Vein endothelial cell (primary cell): ENCODE measurements around the gene PCDHA6. TPM values are rescaled to one million over a fixed set of nuclear protein-coding genes. Genes with fewer than 3 reads are reported as not detected.

Experiments used
- total RNA-seq: library from RNA; depleted of rRNA; stranded (reverse); fragments of >200 nt; gene quantifications from 2 replicates; pipeline ENCODE4 v1.2.3, GENCODE V29; 2012

Gene PCDHA6
- total RNA-seq, 1 donor = 0.19 TPM

DNA sequence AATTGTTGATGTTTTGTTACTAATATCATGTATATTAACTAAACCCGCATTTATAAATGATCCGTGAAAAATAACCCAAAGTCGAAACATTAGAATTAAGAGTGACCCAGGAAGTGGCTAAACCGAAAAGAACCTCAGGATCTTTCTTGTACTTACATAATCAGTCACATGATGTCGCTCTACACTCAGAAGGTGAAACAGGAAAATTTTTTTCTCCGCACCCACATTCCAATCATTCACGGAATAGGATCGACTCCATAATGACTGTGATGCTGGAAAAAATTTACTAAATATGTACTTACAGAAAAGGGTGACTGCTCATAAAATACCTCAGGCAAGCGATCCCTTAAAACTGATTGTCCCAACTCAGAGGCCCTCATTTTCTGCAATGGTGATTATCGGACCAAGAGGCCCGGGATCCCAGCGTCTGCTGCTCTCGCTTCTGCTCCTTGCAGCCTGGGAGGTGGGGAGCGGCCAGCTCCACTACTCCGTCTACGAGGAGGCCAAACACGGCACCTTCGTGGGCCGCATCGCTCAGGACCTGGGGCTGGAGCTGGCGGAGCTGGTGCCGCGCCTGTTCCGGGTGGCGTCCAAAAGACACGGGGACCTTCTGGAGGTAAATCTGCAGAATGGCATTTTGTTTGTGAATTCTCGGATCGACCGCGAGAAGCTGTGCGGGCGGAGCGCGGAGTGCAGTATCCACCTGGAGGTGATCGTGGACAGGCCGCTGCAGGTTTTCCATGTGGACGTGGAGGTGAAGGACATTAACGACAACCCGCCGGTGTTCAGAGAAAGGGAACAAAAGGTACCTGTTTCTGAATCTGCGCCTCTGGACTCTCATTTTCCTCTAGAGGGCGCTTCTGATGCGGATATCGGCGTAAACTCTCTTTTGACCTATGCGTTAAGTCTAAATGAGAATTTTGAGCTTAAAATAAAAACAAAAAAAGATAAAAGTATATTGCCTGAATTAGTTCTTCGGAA, 47.6 kb downstream of the PCDHA6 start, which contains the start of gene PCDHA12:
Gene PCDHA12, plus strand, starts transcription at position 224 of the 981 bp plus-strand sequence. Its CDS starts 165 bp downstream, at position 389.

Other genes starting within 250 kb of the PCDHA6 start
- gene CD14, start 194.8 kb upstream of the PCDHA6 start, total RNA-seq = 0.57 TPM in 1 of 2 replicates, not detected in the other
- 9.8 and 20.6 TPM in 2 replicates for gene TMCO6, start 188.5 kb upstream of the PCDHA6 start, total RNA-seq
- 24.4 and 30.4 TPM in 2 replicates for gene NDUFA2, start 180.3 kb upstream of the PCDHA6 start, total RNA-seq
- 72.5 and 85.6 TPM in 2 replicates for gene IK, start 180.1 kb upstream of the PCDHA6 start, total RNA-seq
- 28.4 and 28.8 TPM in 2 replicates for gene WDR55, start 163.1 kb upstream of the PCDHA6 start, total RNA-seq
- 0.38 TPM in 1 of 2 replicates, not detected in the other for gene DND1, start 154.4 kb upstream of the PCDHA6 start, total RNA-seq
- 48.7 and 60.9 TPM in 2 replicates for gene HARS1, start 136.6 kb upstream of the PCDHA6 start, total RNA-seq
- gene HARS2, start 136.5 kb upstream of the PCDHA6 start, total RNA-seq = 31.7 and 39.1 TPM in 2 replicates
- 25.2 and 32.4 TPM in 2 replicates for gene ZMAT2, start 127.5 kb upstream of the PCDHA6 start, total RNA-seq
- not detected in 2 replicates for gene PCDHA1, start 41.8 kb upstream of the PCDHA6 start, total RNA-seq
- under 0.01 TPM in 1 of 2 replicates, not detected in the other for gene PCDHA2, start 33.1 kb upstream of the PCDHA6 start, total RNA-seq
- under 0.01 and 0.19 TPM in 2 replicates for gene PCDHA3, start 26.9 kb upstream of the PCDHA6 start, total RNA-seq
- 0.10 and 0.33 TPM in 2 replicates for gene PCDHA4, start 20.9 kb upstream of the PCDHA6 start, total RNA-seq
- gene PCDHA5, start 6.3 kb upstream of the PCDHA6 start, total RNA-seq = under 0.01 and 0.10 TPM in 2 replicates
- 0.19 and 0.33 TPM in 2 replicates for gene PCDHA7, start 6.3 kb downstream of the PCDHA6 start, total RNA-seq
- under 0.01 TPM in 1 of 2 replicates, not detected in the other for gene PCDHA8, start 13.2 kb downstream of the PCDHA6 start, total RNA-seq
- under 0.01 TPM in 2 replicates for gene PCDHA9, start 20.4 kb downstream of the PCDHA6 start, total RNA-seq
- under 0.01 and 0.19 TPM in 2 replicates for gene PCDHA10, start 27.9 kb downstream of the PCDHA6 start, total RNA-seq
- under 0.01 and 0.10 TPM in 2 replicates for gene PCDHA11, start 41.0 kb downstream of the PCDHA6 start, total RNA-seq
- under 0.01 TPM in 1 of 2 replicates, not detected in the other for gene PCDHA12, start 47.3 kb downstream of the PCDHA6 start, total RNA-seq
- not detected in 2 replicates for gene PCDHA13, start 54.2 kb downstream of the PCDHA6 start, total RNA-seq
- 0.10 and 0.33 TPM in 2 replicates for gene PCDHAC1, start 98.3 kb downstream of the PCDHA6 start, total RNA-seq
- 0.33 and 1.9 TPM in 2 replicates for gene PCDHAC2, start 138.5 kb downstream of the PCDHA6 start, total RNA-seq
- gene PCDHB1, start 223.4 kb downstream of the PCDHA6 start, total RNA-seq = not detected in 2 replicates